Adrenal gland (tissue), 12 donors: ENCODE data around the gene TREH. TPM values are rescaled to one million over a fixed set of nuclear protein-coding genes. Genes with fewer than 3 reads are reported as not detected.
A peak's percentile ranks its signal among the peaks of the same experiment; 100 is the strongest.

ENCODE experiments used
- DNase-seq, 7 donors: peaks; one replicate each; pipeline ENCODE4 v3.0.0-alpha.2; 2019 to 2020
- H3K27ac ChIP-seq, 5 donors: fragments of 200-600 bp; sonication (generic) in 4 of 5; 1 replicate in 3 of 5; 2 replicates in 2 of 5; pipeline versions ENCODE4 v1.5.1 to v1.8.0; 2016 to 2020; ENCODE audit warnings: mild to moderate bottlenecking in 1 of 5
- H3K27me3 ChIP-seq: fragments of 200-600 bp; 2 replicates; pipeline ENCODE4 v1.8.0; 2021
- H3K36me3 ChIP-seq, 2 donors: fragments of 200-600 bp; replicated peaks in 1 of 2; 1 replicate in 1 of 2; 2 replicates in 1 of 2; pipeline versions ENCODE4 v1.5.1 to v1.8.0; 2018 to 2022
- H3K4me1 ChIP-seq, 2 donors: fragments of 200-600 bp; replicated peaks in 1 of 2; 1 replicate in 1 of 2; 2 replicates in 1 of 2; pipeline versions ENCODE4 v1.5.1 to v1.8.0; 2018 to 2021
- H3K4me3 ChIP-seq, 4 donors: fragments of 200-600 bp; sonication (generic) in 3 of 4; one replicate each; pipeline ENCODE4 v1.5.1; 2016 to 2018
- H3K9me3 ChIP-seq, 3 donors: fragments of 200-600 bp; sonication (generic) in 1 of 3; replicated peaks in 1 of 3; 1 replicate in 2 of 3; 2 replicates in 1 of 3; pipeline versions ENCODE4 v1.5.1 to v1.8.0; 2016 to 2021
- POLR2A ChIP-seq, 2 donors: fragments of 450-650 bp; IDR thresholded peaks; one replicate each; pipeline ENCODE4 v1.6.1; 2017; ENCODE audit warnings: antibody characterized with exemption in 2 of 2, mild to moderate bottlenecking in 2 of 2, moderate library complexity in 1 of 2
- WGBS, 4 donors: extraction: QIAGEN DNeasy Blood & Tissue Kit in 2 of 4; methylation state at CpG; one replicate each; pipeline versions ENCODE4 v1.1.5 to v1.1.7; 2013 to 2017; 5-methylcytosine and 5-hydroxymethylcytosine counted together
- intact Hi-C, 2 donors: fragments of 100-400 bp; cut with DNase I; formaldehyde crosslinking; loops; one replicate each; pipeline versions ENCODE4 v1.14.1 to v1.15.0; 2022 to 2023
- polyA plus RNA-seq, 3 donors: library from polyadenylated mRNA; stranded (reverse); fragments of 200-250 nt in 2 of 3; fragments of 350-450 nt in 1 of 3; fragmentation: Illumina TruSeq in 1 of 3; extraction: RNeasy Lipid Tissue Mini Kit (QIAGEN cat#74804) in 1 of 3; gene quantifications; one replicate each; pipeline ENCODE4 v1.2.3, GENCODE V29; 2013 to 2014
- total RNA-seq, 9 donors: library from RNA; depleted of rRNA in 4 of 9; stranded (reverse); fragments of >200 nt in 4 of 9; fragments of 120-200 nt in 1 of 9; fragmentation: NEBNext Ultra II Directional in 1 of 9; extraction: Animal tissue kit (Norgen Biotek cat#: 25700) in 1 of 9; gene quantifications; one replicate each; pipeline versions ENCODE4 v1.1.0 to v1.2.4, GENCODE V29; 2013 to 2023
- TF ChIP-seq, protein P1 (sequence below), 6 experiments: fragments of 450-650 bp in 4 of 6; fragments of 200-600 bp in 2 of 6; sonication (generic) in 1 of 6; IDR thresholded peaks; 1 replicate in 5 of 6; 2 replicates in 1 of 6; pipeline versions ENCODE4 v1.5.1 to v1.8.0; 2016 to 2021; ENCODE audit warnings: antibody characterized with exemption in 6 of 6, mild to moderate bottlenecking in 2 of 6, moderate library complexity in 1 of 6
- donor health status: healthy with polysubstance abuse.
- donor health status: Bipolar disorder and iron deficiency.
- donor health status: DM: yes; HTN: yes; CAD: no.
- donor health status: DM: no; HTN: no; CAD: no.
- donor health status: DM: no; HTN: no; CAD: no.
- donor health status: DM: yes; HTN: yes; CAD: no.

TREH gene
- total and polyA plus RNA-seq, 12 donors = 3.0 to 5.1 TPM; not detected in 10

DNA sequence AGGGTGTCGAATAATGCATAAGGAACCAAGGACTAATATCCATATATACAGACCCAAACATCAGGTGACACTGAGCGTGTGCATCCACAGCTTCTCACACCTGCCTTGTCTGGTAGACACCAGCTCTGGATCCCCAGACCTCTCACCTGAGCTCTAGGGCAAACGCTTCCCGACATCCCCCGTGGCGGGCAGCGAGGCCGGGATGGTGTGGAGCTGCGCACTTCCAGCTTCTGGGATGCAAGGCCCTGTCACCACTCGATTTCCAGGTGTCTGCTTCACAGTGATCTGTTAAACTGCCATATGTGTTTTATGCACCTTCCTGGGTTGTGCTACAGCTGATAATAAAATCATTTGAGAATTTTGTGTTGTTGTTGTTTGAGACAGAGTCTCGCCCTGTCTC lies 15.3 kb upstream of the TREH start:
- TF ChIP-seq, protein P1, sequence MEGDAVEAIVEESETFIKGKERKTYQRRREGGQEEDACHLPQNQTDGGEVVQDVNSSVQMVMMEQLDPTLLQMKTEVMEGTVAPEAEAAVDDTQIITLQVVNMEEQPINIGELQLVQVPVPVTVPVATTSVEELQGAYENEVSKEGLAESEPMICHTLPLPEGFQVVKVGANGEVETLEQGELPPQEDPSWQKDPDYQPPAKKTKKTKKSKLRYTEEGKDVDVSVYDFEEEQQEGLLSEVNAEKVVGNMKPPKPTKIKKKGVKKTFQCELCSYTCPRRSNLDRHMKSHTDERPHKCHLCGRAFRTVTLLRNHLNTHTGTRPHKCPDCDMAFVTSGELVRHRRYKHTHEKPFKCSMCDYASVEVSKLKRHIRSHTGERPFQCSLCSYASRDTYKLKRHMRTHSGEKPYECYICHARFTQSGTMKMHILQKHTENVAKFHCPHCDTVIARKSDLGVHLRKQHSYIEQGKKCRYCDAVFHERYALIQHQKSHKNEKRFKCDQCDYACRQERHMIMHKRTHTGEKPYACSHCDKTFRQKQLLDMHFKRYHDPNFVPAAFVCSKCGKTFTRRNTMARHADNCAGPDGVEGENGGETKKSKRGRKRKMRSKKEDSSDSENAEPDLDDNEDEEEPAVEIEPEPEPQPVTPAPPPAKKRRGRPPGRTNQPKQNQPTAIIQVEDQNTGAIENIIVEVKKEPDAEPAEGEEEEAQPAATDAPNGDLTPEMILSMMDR (IDR thresholded peaks at IDR 0.05) = no peak
- TF ChIP-seq POLR2A (IDR thresholded peaks at IDR 0.05) = no peak
- intact Hi-C loops = no loop called here
- Histone ChIP-seq H3K27ac (no peak overlapping the region), H3K36me3 (no peaks in the 10 kb centered on the region), H3K27me3 (no peaks in the 10 kb centered on the region), H3K4me1 (peaks cover 5 to 6% of the 10 kb centered on the region in 2 donors), H3K9me3 (no peaks in the 10 kb centered on the region), H3K4me3 (no peak overlapping the region)
- 81 to 93% (median 86%) methylated on average over 6 to 11 of the region's 11 CpGs for WGBS, 4 donors
- no peak for DNase-seq

DNA sequence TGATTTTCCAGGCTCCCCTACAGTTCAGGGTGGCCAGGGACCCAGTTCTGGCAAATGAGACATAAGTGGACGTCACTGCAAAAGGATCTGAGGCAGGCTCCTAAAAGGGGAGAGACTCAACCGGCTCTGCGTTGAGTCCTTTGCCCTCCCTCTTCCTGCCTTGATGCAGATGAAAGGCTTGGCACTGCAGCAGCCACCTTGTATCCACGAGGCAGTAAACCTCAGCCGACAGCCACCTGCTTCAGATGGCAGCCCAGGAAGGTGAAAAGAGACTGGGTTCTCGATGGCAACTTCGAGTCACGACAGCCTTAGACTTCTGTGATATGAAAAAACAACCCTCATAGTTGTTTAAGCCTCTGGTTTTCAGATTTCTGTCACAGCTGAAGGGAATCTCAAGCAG lies 14.7 kb upstream of the TREH start:
- no peak for DNase-seq
- peaks cover 10 to 11% of the 10 kb centered on the region in 2 donors for H3K4me1 ChIP-seq
- no peak overlapping the region for H3K4me3 ChIP-seq
- no peaks in the 10 kb centered on the region for H3K9me3 ChIP-seq
- no peaks in the 10 kb centered on the region for H3K36me3 ChIP-seq
- H3K27me3 ChIP-seq = no peaks in the 10 kb centered on the region
- WGBS, 4 donors = 90 to 97% (median 94%) methylated on average over 8 of the region's 8 CpGs
- TF ChIP-seq POLR2A (IDR thresholded peaks at IDR 0.05) = no peak
- TF ChIP-seq, protein P1 (IDR thresholded peaks at IDR 0.05) = no peak
- intact Hi-C loops = no loop called here
- H3K27ac ChIP-seq = no peak overlapping the region

DNA sequence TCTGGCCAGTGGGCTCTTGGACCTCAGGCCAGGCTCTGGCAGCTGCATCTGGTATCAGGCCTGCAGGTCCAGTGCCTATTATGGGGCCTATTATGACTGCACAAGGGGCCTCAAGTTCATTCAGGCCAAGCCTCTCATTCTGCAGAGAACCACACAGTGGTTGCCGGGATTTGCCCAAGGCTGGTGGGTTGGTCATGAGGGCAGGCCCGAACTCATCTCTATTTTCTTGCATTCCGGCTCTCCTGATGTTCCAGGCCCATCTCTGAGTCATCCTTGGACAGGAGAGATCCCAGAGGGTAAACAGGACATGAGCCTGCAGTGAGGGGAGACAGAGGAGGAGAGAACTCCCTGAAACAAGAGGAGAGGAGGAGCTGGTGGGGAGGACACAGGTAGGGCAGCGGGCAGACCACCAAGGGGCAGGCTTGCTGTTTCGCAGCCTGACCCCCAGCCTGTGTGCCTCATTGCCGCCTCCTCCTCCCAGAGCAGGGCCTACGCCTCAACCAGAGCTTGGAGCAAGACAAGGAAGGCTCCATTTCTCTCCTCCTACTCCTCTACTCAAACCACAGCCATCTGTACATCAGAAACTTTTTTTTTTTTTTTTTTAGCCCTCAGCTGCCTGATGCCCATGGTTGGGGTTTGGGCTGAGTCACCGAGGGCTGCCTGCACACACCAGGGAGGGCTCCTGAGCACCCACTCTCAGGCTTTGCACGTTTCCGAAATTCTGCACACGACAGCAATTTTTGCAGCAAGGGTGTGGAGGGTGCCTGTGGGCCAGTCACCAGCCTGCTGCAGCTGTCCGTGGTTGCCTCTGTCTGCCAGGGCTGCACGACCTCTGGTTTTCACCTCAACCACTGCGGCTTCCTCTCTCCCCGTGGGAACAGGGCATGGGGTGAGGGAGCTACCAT lies 12.7 kb upstream of the TREH start:
- Histone ChIP-seq H3K27me3 (no peaks in the 10 kb centered on the region), H3K4me1 (peaks cover 10 to 12% of the 10 kb centered on the region in 2 donors), H3K27ac (no peak overlapping the region), H3K36me3 (no peaks in the 10 kb centered on the region), H3K4me3 (no peak overlapping the region), H3K9me3 (no peaks in the 10 kb centered on the region)
- DNase-seq = no peak
- TF ChIP-seq POLR2A (IDR thresholded peaks at IDR 0.05) = no peak
- TF ChIP-seq, protein P1 (IDR thresholded peaks at IDR 0.05) = no peak
- 65 to 83% (median 75%) methylated on average over 13 to 15 of the region's 15 CpGs for WGBS, 4 donors
- intact Hi-C loops = no loop called here

DNA sequence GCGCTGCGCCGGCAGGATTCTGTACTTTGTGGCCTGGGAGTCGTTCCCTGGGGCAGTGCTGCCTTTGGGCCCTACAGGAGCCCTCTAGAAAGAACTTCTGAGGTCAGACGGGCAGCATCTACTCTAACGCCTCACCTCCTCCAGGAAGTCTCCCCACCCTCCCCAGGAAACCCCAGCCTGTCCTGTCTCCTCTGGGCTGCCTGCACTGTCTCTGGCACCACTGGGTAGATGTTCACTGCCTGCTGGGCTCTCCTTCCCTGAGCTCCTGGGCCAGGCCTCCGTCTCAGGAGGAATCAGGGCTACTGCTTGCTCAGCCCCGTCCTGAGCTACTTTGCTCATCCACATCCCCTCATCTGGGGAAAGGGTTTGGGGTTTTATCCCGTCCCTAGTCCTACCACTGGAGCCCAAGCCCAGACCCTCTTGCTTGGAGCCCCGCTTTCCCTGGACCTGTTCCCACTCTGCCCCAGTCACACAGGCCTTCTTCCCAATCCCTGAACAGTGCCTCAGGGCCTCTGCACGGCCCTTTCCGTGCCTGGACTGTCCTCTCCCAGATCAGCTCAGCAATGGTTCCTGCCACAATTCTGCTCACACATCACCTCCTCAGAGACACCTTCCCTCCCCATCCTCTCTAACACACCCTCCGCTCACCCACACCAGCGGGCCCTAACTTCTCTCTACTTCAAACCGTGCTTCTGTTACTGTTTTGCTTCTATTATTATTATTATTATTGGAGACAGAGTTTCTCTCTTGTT lies 11.3 kb upstream of the TREH start:
- no peaks in the 10 kb centered on the region for H3K27me3 ChIP-seq
- TF ChIP-seq, protein P1 (IDR thresholded peaks at IDR 0.05) = no peak
- TF ChIP-seq POLR2A (IDR thresholded peaks at IDR 0.05) = no peak
- intact Hi-C loops = no loop called here
- H3K27ac ChIP-seq = peak overlapping the region in 2 of 5 donors; percentile 67 to 86
- 81 to 89% (median 86%) methylated on average over 9 to 15 of the region's 15 CpGs for WGBS, 4 donors
- DNase-seq = no peak
- H3K4me1 ChIP-seq = peaks cover 10 to 12% of the 10 kb centered on the region in 2 donors
- no peaks in the 10 kb centered on the region for H3K36me3 ChIP-seq
- H3K4me3 ChIP-seq = no peak overlapping the region
- no peaks in the 10 kb centered on the region for H3K9me3 ChIP-seq
